ENCODE data around the gene TMEM165. TPM values are rescaled to one million over a fixed set of nuclear protein-coding genes. Genes with fewer than 3 reads are reported as not detected.

The TMEM165 gene
- total and polyA plus RNA-seq, 9 of the 15 experiments (the other 6 are each of a cell fraction or from before 2014, with no cell fraction given) = 21.3 to 145 (median 96.8) TPM

- TF ChIP-seq MGA (IDR thresholded peaks at IDR 0.05) (peak; percentile 36), CEBPG (CRISPR knock-in tag; IDR thresholded peaks at IDR 0.05) (peak; percentile 68; the same call in 1 of the 2 replicates), CEBPG (tag; conservative IDR thresholded peaks at IDR 0.05 in 1 of 2, IDR thresholded peaks at IDR 0.05 in 1 of 2) (peak; percentile 80 to 88), HDAC3 (IDR thresholded peaks at IDR 0.05; ENCODE audit: borderline replicate concordance, partially characterized antibody) (peak; percentile 20), MED1 (CRISPR knock-in tag; IDR thresholded peaks at IDR 0.05; ENCODE audit: borderline replicate concordance) (no peak), CTCF (IDR thresholded peaks at IDR 0.05 in 2 of 3, conservative IDR thresholded peaks at IDR 0.05 in 1 of 3; ENCODE audit: insufficient read depth in 2 of 3, low read depth in 1 of 3, low read length in 3 of 3) (peak in 1 of 3 experiments; percentile 17; a peak in 1 of 6 replicates), BMI1 (IDR thresholded peaks at IDR 0.05; ENCODE audit: low read length) (no peak), ZBTB8A (IDR thresholded peaks at IDR 0.05; ENCODE audit: partially characterized antibody) (no peak), ELF2 (CRISPR knock-in tag; IDR thresholded peaks at IDR 0.05) (no peak), ZNF589 (CRISPR knock-in tag; IDR thresholded peaks at IDR 0.05; ENCODE audit: low read depth) (0 out of 2 replicates have a peak, but pooled peaks have one; percentile 25), ZNF316 (IDR thresholded peaks at IDR 0.05) (no peak), RBM25 (IDR thresholded peaks at IDR 0.05; ENCODE audit: low read depth, low read length, severe bottlenecking) (no peak), ARID1B (IDR thresholded peaks at IDR 0.05) (0 out of 2 replicates have a peak, but pooled peaks have one; percentile 20), EP300 (IDR thresholded peaks at IDR 0.05; ENCODE audit: low read length) (0 out of 2 replicates have a peak, but pooled peaks have one; percentile 16), RAD51 (IDR thresholded peaks at IDR 0.05; ENCODE audit: borderline replicate concordance, low read depth) (no peak)
Measured at GRCh38 chr4:55347610-55348228, 48.0 kb upstream of the TMEM165 start (continued).
